Caki2 (cell line): Measurements from ENCODE around the gene PLCB1. TPM values are rescaled to one million over a fixed set of nuclear protein-coding genes. Genes with fewer than 3 reads are reported as not detected.
"Not testable (repeated sequence)": the region's sequence is repeated elsewhere in the genome, so short reads cannot be mapped to it uniquely, and the experiment has no call there.

Source experiments
- DNase-seq: peaks from one replicate; pipeline ENCODE4 v3.0.0-alpha.2; 2015; ENCODE audit warnings: low read depth
- in situ Hi-C: cut with HindIII; loops from 2 replicates; pipeline ENCODE4 v1.10.0; 2016; ENCODE audit warnings: low sequenced_read_pairs, low pct_unique_long_range_greater_than_20kb, mixed read lengths
- total RNA-seq: library from RNA; depleted of rRNA; stranded (reverse); fragments of >200 nt; shearing (Covaris generic); gene quantifications from 2 replicates; pipeline ENCODE4 v1.2.3, GENCODE V29; 2014; ENCODE audit warnings: low replicate concordance

The PLCB1 gene
- total RNA-seq, 1 experiment from 2014 or later, result 2.4 TPM

GRCh38 chr20:8849990-8850389, 717.9 kb downstream of the PLCB1 start:
- in situ Hi-C loops, result loop anchor here (25.0 kb wide), 1 partner anchor 512 kb away; no protein-coding TSS in a partner anchor
- DNase-seq, result no peak

DNA sequence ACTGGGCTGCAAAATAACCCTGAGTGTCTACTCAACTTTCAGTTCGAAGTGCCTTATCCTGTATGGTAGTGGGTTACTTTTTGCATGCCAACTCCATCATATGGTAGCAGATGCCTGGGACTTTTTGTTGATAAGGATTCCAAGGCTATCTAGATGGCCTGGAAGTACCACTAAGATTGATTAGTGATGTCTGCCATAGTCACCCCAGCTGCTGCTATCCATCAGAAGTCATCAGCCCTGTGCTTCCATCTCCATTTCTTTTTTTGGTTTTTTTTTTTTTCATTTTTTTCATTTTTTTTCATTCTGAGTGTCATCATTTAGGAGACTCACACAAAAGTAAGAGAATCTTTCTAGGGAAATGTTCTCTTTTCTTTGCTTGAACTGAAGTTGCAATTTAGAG, 719.4 kb downstream of the PLCB1 start:
- no peak for DNase-seq
- in situ Hi-C loops, result loop anchor here (25.0 kb wide), 1 partner anchor 511 kb away; no protein-coding TSS in a partner anchor

DNA sequence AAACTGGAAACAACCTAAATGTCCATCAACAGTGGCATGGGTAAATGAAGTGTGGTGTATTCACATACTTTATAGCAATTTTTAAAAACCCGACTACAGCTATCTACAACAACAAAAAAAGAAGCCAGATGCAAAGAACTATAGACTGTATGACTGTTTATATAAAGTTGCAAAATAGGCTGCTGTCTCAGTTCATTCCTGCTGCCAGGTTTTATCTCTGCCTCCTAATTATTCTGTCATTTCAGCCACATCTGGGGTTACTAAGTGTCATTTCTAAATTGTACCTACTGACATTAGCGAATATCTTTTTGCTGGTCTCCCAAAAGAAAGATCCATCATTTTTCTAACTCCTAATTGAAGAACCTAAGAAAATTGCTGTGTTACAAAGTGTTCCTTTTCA, 719.9 kb downstream of the PLCB1 start:
- not testable (repeated sequence) for DNase-seq

DNA sequence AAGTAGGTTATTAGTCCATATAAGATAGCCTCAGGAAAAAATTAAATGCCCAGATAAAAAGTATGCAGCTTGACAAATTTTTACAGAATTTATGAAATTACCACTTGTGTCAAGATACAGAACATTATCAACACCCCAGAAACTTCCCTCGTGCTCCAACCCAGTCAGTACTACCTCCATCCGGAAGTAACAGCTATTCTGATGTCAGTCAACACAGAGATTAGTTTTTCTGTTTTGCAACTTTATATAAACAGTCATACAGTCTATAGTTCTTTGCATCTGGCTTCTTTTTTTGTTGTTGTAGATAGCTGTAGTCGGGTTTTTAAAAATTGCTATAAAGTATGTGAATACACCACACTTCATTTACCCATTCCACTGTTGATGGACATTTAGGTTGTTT, 721.1 kb downstream of the PLCB1 start:
- not testable (repeated sequence) for DNase-seq
- in situ Hi-C loops, result loop anchor here (25.0 kb wide), 1 partner anchor 509 kb away; no protein-coding TSS in a partner anchor

More for the DNA sequence above, 719.9 kb downstream of the PLCB1 start:
- in situ Hi-C loops, result loop anchor here (25.0 kb wide), 1 partner anchor 510 kb away; no protein-coding TSS in a partner anchor

DNA sequence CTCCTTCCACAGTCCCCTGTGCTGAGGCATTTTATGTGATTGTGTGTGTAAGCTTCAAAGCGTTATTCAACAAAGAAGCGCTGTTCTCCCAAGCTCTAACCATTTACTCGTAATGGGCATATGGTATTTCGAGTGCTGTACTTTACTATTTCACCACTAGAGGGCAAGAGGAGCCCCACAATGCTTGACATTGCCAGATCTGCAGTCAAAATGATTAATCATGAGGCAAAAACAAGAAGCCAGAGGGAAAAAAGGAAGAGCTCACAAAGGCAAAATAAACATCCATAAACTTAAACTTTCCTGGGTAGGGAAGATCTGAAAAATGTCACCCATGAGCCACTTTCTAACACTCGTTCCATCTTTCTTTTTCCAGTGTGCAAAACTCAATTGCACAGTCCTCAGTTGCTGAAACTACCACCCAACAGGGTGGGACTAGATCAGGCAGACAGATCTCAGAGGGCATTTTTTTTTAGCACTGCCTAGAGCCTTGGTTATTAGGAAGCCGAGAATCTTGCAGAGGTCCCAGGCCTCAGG, 721.8 kb downstream of the PLCB1 start:
- peak; percentile 78 for DNase-seq
- in situ Hi-C loops, result loop anchor here (25.0 kb wide), 1 partner anchor 508 kb away; no protein-coding TSS in a partner anchor

DNA sequence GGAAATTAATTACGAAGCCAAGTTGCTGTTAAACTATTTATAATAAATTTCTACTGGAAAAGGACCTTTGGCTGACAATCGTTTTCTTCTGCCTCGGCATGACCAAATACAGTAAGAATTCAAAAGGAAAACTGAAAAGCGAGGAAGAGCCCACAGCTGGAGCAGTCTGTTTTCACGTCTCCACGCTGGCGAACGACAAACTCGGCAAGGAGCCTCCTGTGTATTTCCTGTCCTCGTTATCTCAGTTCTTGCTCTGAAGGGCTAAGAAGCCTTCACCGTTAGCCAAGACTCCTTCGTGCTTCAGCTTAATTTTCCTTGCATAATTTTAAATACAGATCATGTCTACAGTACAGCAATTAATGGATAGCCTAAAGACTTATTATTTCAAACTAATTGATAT, 722.5 kb downstream of the PLCB1 start:
- DNase-seq, result no peak
- in situ Hi-C loops, result loop anchor here (25.0 kb wide), 1 partner anchor 508 kb away; no protein-coding TSS in a partner anchor

GRCh38 chr20:8855315-8855714, 723.2 kb downstream of the PLCB1 start:
- DNase-seq, result no peak
- in situ Hi-C loops, result loop anchor here (25.0 kb wide), 1 partner anchor 507 kb away; no protein-coding TSS in a partner anchor

GRCh38 chr20:8856668-8857067, 724.6 kb downstream of the PLCB1 start:
- DNase-seq, result no peak
- in situ Hi-C loops, result loop anchor here (25.0 kb wide), 1 partner anchor 506 kb away; no protein-coding TSS in a partner anchor

DNA sequence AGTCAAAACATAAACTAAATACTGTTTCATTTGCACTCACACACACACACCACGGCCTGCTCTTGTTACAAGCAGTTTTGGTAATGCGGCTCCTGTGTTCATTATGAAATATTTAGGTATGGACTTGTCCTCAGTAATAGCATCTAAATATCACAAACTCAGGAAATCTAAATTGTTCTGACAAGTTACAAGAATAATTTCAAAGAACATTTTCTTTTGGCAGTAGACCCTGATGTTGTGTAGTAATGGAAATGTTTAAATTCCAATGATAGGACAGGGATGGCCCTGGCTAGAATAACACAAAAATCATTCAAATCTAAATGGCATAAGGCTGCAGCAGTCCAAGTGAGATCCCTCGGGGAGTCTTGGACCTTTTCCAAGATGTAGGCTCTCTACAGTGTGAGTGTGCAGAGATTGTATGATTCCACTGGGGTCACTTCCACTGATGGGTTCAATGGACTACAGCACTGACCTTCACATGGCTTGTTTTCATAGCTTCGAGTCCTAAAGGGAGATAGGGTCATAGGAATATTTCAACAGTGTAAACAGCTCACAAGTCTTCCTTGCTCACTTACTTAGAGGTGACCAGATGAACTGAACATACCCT, 726.2 kb downstream of the PLCB1 start:
- in situ Hi-C loops, result loop anchor here (25.0 kb wide), 1 partner anchor 504 kb away; no protein-coding TSS in a partner anchor
- no peak for DNase-seq

DNA sequence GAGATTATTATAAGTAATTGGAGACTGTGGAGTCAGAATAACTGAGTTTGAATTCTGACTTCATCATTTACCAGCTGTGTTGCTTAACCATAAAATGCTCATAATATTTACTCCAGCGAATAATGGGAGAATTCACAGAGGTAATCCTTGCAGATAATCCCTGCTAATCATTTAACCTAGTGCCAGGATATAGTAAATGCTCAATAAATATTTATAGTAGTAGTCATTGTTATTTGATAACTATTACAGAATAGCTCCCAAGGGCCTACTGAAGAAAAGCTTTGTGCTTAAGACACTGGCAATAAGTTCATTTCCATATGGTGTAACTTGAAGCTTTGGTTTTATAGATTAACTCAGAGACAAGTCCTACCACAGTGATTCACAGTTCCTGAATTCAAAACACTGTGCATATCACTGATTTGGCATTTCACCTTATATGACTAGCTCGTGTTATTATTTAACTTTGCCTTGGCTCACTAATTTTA, 728.0 kb downstream of the PLCB1 start:
- DNase-seq, result peak; percentile 89
- in situ Hi-C loops, result loop anchor here (25.0 kb wide), 1 partner anchor 502 kb away; no protein-coding TSS in a partner anchor

GRCh38 chr20:8862092-8862491, 730.0 kb downstream of the PLCB1 start:
- DNase-seq, result no peak
- in situ Hi-C loops, result loop anchor here (25.0 kb wide), 1 partner anchor 500 kb away; no protein-coding TSS in a partner anchor

DNA sequence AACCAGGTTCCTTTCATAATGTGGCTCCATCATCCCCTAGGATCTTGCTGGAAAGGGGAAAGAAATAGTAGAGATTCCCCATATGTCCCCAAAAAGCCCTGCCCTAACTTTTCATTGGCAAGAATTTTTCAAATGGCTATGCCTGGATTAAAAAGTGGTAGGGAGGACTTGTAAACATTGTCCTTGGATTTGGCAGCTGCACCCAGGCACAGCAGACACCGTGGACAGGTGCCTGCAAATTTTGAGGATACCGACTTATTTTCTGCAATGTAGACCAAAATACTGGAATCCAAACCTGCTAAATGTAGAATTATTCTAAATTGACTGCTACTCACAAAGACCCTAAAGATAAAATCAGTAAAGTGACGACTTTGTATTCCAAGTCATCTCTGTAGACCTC, 733.6 kb downstream of the PLCB1 start:
- in situ Hi-C loops, result loop anchor here (25.0 kb wide), 1 partner anchor 497 kb away; no protein-coding TSS in a partner anchor

GRCh38 chr20:8867038-8867740, 735.1 kb downstream of the PLCB1 start:
- in situ Hi-C loops, result loop anchor here (25.0 kb wide), 1 partner anchor 495 kb away; no protein-coding TSS in a partner anchor
- no peak for DNase-seq

More for the DNA sequence above, 733.6 kb downstream of the PLCB1 start:
- DNase-seq, result no peak

DNA sequence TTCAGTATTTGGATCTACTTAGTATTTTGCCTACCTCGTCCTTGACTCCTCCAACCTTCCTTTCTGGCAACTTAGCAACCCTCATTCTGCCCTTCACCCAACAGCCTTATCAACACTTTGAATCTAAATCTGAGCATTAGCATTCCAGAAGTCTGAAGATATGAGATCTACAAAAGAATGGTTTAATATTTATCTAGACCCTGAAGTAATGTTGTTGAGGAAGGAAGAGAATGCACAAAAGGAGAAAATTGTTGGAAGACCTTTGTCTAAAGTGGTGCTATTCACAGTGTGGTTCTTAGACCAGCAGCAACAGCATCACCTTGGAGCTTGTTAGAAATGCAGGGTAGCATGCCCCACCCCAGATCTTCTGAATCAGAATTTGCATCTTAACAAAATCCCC, 738.6 kb downstream of the PLCB1 start:
- in situ Hi-C loops, result loop anchor here (25.0 kb wide), 1 partner anchor 492 kb away; no protein-coding TSS in a partner anchor
- peak; percentile 30 for DNase-seq

- in situ Hi-C loops, result loop anchor here (25.0 kb wide), 1 partner anchor 488 kb away; no protein-coding TSS in a partner anchor
Measured at GRCh38 chr20:8874437-8874836, 742.4 kb downstream of the PLCB1 start.

DNA sequence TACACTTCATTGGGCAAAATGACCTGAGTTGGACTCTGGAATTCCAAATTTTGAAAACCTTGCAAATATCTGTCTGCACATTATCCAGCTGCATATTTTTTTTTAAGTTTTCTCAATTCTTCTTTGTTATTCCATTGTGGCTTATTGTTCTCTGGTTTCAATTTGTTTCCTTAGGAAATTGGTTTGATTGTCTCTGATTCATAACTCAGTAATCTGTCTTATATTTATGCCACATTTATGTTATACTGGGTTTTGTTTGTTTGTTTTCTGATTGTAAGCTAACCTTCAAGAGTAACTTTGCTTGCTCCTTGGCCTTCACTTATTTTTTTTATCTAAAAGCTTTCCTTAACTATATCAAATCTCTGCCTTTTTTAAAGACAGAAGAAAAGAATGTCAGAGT, 743.5 kb downstream of the PLCB1 start:
- no peak for DNase-seq
- in situ Hi-C loops, result no loop called here

More at GRCh38 chr20:8874437-8874836, 742.4 kb downstream of the PLCB1 start:
- DNase-seq, result no peak

- DNase-seq, result no peak
- in situ Hi-C loops, result no loop called here
Measured at GRCh38 chr20:8876366-8876765, 744.3 kb downstream of the PLCB1 start.

- DNase-seq, result no peak
- in situ Hi-C loops, result no loop called here
Measured at GRCh38 chr20:8877294-8877693, 745.2 kb downstream of the PLCB1 start.
